OCI-LY7 (cell line): ENCODE results near the gene ZFAND2A. TPM values are rescaled to one million over a fixed set of nuclear protein-coding genes. Genes with fewer than 3 reads are reported as not detected.

Experiments
- BruUV-seq: library from RNA; stranded (reverse); fragments of 400-500 nt; replicated peaks from 2 replicates; lab custom pipeline; 2021; lab: Mats Ljungman, UMichigan
- CTCF ChIA-PET: fragments of 300-600 bp; sonication (Branson Sonifier 250); formaldehyde crosslinking; loops from one replicate; lab custom pipeline; 2022; ENCODE audit warnings: antibody characterized with exemption; ENCODE audit not compliant: unreplicated experiment; lab: Charles Lee
- POLR2A ChIA-PET: fragments of 300-600 bp; sonication (Branson Sonifier 250); formaldehyde crosslinking; loops from one replicate; lab custom pipeline; 2022; ENCODE audit warnings: antibody characterized with exemption; lab: Charles Lee
- DNase-seq: peaks from one replicate; pipeline ENCODE4 v3.0.0-alpha.2; 2015; ENCODE audit warnings: low spot score
- H2AFZ ChIP-seq: fragments of 200-600 bp; sonication (generic), shearing (Covaris generic); 2 replicates; pipeline ENCODE4 v1.6.1; 2014; ENCODE audit warnings: mild to moderate bottlenecking, antibody characterized with exemption, low read length, moderate library complexity
- H3K27ac ChIP-seq: fragments of 200-600 bp; sonication (generic); 2 replicates; pipeline ENCODE4 v1.5.1; 2014; ENCODE audit warnings: mixed run types, low read depth, mild to moderate bottlenecking, moderate library complexity, low read length, inconsistent platforms; ENCODE audit not compliant: poor library complexity, severe bottlenecking
- H3K36me3 ChIP-seq: fragments of 200-600 bp; sonication (generic); 2 replicates; pipeline ENCODE4 v1.6.1; 2014; ENCODE audit warnings: mild to moderate bottlenecking, antibody characterized with exemption, low read length, moderate library complexity, mixed read lengths; ENCODE audit not compliant: insufficient read depth
- H3K4me1 ChIP-seq: fragments of 200-600 bp; sonication (generic); 2 replicates; pipeline ENCODE4 v1.5.1; 2014; ENCODE audit warnings: mild to moderate bottlenecking, low read length; ENCODE audit not compliant: insufficient read depth, poor library complexity, severe bottlenecking
- H3K4me2 ChIP-seq: fragments of 200-600 bp; sonication (generic); 2 replicates; pipeline ENCODE4 v1.6.1; 2014; ENCODE audit warnings: mild to moderate bottlenecking, low read length
- H3K4me3 ChIP-seq: fragments of 200-600 bp; sonication (generic); 2 replicates; pipeline ENCODE4 v1.5.1; 2014; ENCODE audit warnings: mild to moderate bottlenecking, low read depth, low read length; ENCODE audit not compliant: poor library complexity, severe bottlenecking
- H3K79me2 ChIP-seq: fragments of 200-600 bp; sonication (generic); 2 replicates; pipeline ENCODE4 v1.6.1; 2016; ENCODE audit warnings: low read depth, mild to moderate bottlenecking, low read length, moderate library complexity, mixed read lengths; ENCODE audit not compliant: insufficient read depth
- H3K9me2 ChIP-seq: fragments of 200-600 bp; sonication (generic); 2 replicates; pipeline ENCODE4 v1.6.1; 2016; ENCODE audit warnings: mild to moderate bottlenecking, low read length, mixed read lengths; ENCODE audit not compliant: insufficient read depth
- H3K9me3 ChIP-seq: fragments of 200-600 bp; sonication (generic); 2 replicates; pipeline ENCODE4 v1.6.1; 2014; ENCODE audit warnings: mild to moderate bottlenecking, mixed run types, low read length, mixed read lengths
- H4K20me1 ChIP-seq: fragments of 200-600 bp; sonication (generic); 2 replicates; pipeline ENCODE4 v1.6.1; 2014; ENCODE audit warnings: mild to moderate bottlenecking, antibody characterized with exemption, low read length, moderate library complexity, mixed read lengths; ENCODE audit not compliant: insufficient read depth
- EZH2phosphoT487 ChIP-seq: fragments of 200-600 bp; sonication (generic); IDR thresholded peaks from 2 replicates; pipeline ENCODE4 v1.6.1; 2018; ENCODE audit warnings: low read depth, borderline replicate concordance, mild to moderate bottlenecking, mixed run types, antibody characterized with exemption, low read length, moderate library complexity, mixed read lengths
- intact Hi-C: fragments of 100-400 bp; cut with micrococcal nuclease; formaldehyde crosslinking; loops from one replicate; pipeline ENCODE4 v1.10.0; 2022; ENCODE audit not compliant: unreplicated experiment
- total RNA-seq, 2 experiments: library from RNA; depleted of rRNA in 1 of 2; stranded (reverse); fragments of >200 nt in 1 of 2; shearing (Covaris generic) in 1 of 2; gene quantifications; 2 replicates each; pipeline ENCODE4 v1.2.3, GENCODE V29; 2014 to 2022
- TF ChIP-seq, protein P1 (sequence below): fragments of 200-600 bp; sonication (generic); conservative IDR thresholded peaks from 2 replicates; pipeline ENCODE4 v1.5.1; 2014; ENCODE audit warnings: mild to moderate bottlenecking, antibody characterized with exemption, low read length, moderate library complexity, mixed read lengths

Gene ZFAND2A
- total RNA-seq, 2 experiments from 2014 or later, result 20.4 to 22.9 TPM

DNA sequence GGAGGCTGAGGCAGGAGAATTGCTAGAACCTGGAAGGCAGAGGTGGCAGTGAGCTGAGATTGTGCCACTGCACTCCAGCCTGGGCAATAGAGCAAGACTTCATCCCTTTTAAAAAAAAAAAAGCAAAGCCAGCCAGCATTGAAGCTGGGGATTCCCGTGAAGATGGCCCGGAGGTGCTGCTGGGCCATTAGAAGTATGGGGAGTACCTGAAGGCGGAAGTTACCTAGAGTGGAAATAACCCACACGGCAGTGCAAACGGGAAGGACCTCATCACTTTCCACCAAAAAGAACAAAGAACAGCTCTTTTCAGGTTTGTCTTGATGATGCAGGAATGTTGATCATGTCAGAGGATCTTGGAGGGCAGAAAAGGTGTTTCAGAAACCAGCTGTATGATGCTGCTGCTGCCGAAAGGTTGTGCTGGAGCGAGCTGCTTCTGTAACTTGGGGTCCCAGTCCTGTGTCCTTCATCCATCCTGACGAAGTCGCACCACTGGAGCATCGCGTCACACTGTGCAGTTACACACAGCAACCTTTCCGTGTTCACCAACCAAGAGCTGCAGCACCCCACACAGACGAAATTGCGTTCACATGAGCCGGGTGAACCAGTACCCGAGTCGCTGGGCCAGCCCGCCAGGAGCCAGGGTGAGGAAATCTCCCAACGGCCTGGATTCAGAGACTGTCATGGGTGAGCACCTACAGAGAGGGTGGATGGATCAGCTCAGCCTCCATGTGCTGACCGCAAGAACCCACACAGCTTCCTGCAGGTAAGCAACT is 8.2 kb downstream of the ZFAND2A start:
- peaks cover 62% of the 10 kb centered on the region for H3K4me1 ChIP-seq
- no TSS peak for BruUV-seq
- no peaks in the 10 kb centered on the region for H3K9me3 ChIP-seq
- no peak overlapping the region for H2AFZ ChIP-seq
- no peaks in the 10 kb centered on the region for H4K20me1 ChIP-seq
- H3K4me2 ChIP-seq, result peak overlapping the region; percentile 52
- ChIA-PET CTCF (interaction anchor here (0.8 to 1.3 kb wide), 2 partner anchors 24 to 25 kb away, joined by 3 read pairs; no protein-coding TSS in a partner anchor), POLR2A (interaction anchor here (0.6 to 2.0 kb wide), 5 partner anchors 9 to 275 kb away, joined by 3 to 16 read pairs (median 5); partner anchors contain the start of genes GET4 and ZFAND2A)
- TF ChIP-seq, protein P1, sequence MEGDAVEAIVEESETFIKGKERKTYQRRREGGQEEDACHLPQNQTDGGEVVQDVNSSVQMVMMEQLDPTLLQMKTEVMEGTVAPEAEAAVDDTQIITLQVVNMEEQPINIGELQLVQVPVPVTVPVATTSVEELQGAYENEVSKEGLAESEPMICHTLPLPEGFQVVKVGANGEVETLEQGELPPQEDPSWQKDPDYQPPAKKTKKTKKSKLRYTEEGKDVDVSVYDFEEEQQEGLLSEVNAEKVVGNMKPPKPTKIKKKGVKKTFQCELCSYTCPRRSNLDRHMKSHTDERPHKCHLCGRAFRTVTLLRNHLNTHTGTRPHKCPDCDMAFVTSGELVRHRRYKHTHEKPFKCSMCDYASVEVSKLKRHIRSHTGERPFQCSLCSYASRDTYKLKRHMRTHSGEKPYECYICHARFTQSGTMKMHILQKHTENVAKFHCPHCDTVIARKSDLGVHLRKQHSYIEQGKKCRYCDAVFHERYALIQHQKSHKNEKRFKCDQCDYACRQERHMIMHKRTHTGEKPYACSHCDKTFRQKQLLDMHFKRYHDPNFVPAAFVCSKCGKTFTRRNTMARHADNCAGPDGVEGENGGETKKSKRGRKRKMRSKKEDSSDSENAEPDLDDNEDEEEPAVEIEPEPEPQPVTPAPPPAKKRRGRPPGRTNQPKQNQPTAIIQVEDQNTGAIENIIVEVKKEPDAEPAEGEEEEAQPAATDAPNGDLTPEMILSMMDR, result no peak
- no peak for TF ChIP-seq EZH2phosphoT487
- no peaks in the 10 kb centered on the region for H3K9me2 ChIP-seq
- peak; percentile 43 for DNase-seq
- no peaks in the 10 kb centered on the region for H3K79me2 ChIP-seq
- no peak overlapping the region for H3K4me3 ChIP-seq
- H3K27ac ChIP-seq, result peak overlapping the region; percentile 90
- intact Hi-C loops, result loop anchor here (5.0 kb wide), 3 partner anchors 65 to 125 kb away; partner anchors contain the start of gene GPER1
- H3K36me3 ChIP-seq, result peaks cover 56% of the 10 kb centered on the region

DNA sequence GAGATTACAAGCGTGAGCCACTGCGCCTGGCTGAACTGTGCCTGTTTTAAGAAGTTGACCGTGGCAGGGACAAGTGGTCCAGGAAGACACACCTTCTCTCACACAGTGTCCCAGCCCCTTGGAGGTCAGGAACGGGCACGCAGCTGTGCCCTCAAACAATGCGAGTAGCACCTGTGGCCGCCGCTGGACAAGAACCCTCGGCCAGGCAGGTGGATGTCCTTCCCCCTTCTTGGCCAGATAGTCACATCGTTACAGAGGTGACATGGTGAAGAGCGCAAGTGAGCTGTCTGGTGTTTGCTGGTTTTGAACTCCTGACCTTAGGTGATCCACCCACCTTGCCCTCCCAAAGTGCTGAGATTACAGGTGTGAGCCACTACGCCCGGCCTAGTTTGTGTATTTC is 8.8 kb downstream of the ZFAND2A start:
- peaks cover 51% of the 10 kb centered on the region for H3K36me3 ChIP-seq

More for the DNA sequence above, 8.8 kb downstream of the ZFAND2A start:
- Histone ChIP-seq H3K27ac (peak overlapping the region; percentile 90), H3K79me2 (no peaks in the 10 kb centered on the region), H3K4me1 (peaks cover 57% of the 10 kb centered on the region), H3K9me2 (no peaks in the 10 kb centered on the region), H3K4me2 (peak overlapping the region; percentile 52), H2AFZ (no peak overlapping the region), H3K4me3 (peak overlapping the region; percentile 2), H4K20me1 (no peaks in the 10 kb centered on the region), H3K9me3 (no peaks in the 10 kb centered on the region)
- ChIA-PET POLR2A (interaction anchor here (0.8 to 2.0 kb wide), 3 partner anchors 10 to 38 kb away, joined by 5 to 16 read pairs (median 7); partner anchors contain the start of gene ZFAND2A), CTCF (interaction anchor here (1.3 kb wide), 1 partner anchor 25 kb away, joined by 3 read pairs; no protein-coding TSS in a partner anchor)
- DNase-seq, result peak; percentile 35
- TF ChIP-seq, protein P1, result no peak
- no peak for TF ChIP-seq EZH2phosphoT487
- no TSS peak for BruUV-seq
- intact Hi-C loops, result loop anchor here (5.0 kb wide), 3 partner anchors 64 to 124 kb away; partner anchors contain the start of gene GPER1
